C4-2B (cell line): ENCODE data around the gene C14orf93.

Source experiments
- H3K27ac ChIP-seq: fragments of 450-650 bp; 2 replicates; pipeline ENCODE4 v1.5.1; 2017
- CTCF ChIP-seq: fragments of 450-650 bp; conservative IDR thresholded peaks from 2 replicates; pipeline ENCODE4 v1.5.1; 2017; ENCODE audit warnings: mild to moderate bottlenecking
- ZFX ChIP-seq: fragments of 450-650 bp; IDR thresholded peaks from 2 replicates; pipeline ENCODE4 v1.6.1; 2017

C14orf93 gene

DNA sequence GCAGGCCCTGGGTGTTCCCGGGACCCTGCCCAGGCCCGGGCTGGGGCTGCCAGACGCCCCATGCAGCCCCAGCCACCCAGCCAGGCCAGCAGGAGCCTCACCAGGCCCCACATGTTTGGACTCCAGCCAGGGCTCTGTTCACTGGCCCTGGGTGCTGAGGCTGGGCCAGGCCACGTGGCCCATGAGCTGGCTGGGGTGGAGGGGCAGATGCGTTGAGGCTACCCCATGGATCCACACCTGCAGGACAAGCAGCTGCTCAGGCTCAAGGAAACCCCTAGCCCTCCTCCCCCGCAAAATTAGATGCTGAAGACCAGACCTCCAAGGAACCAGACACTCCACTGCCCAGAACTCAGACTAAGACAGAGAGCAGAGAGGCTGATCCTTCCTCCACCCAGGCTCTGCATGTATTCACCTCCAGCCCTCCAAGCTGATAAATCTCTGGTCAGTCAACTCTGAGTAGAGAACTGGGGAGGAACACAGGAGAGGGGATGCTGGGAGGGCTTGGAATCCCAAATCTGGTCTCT, 45.7 kb upstream of the C14orf93 start:
- no peak overlapping the region for H3K27ac ChIP-seq
- TF ChIP-seq ZFX (no peak), CTCF (no peak)

- no peak overlapping the region for H3K27ac ChIP-seq
Measured at GRCh38 chr14:23055147-23055550, 45.2 kb upstream of the C14orf93 start.

DNA sequence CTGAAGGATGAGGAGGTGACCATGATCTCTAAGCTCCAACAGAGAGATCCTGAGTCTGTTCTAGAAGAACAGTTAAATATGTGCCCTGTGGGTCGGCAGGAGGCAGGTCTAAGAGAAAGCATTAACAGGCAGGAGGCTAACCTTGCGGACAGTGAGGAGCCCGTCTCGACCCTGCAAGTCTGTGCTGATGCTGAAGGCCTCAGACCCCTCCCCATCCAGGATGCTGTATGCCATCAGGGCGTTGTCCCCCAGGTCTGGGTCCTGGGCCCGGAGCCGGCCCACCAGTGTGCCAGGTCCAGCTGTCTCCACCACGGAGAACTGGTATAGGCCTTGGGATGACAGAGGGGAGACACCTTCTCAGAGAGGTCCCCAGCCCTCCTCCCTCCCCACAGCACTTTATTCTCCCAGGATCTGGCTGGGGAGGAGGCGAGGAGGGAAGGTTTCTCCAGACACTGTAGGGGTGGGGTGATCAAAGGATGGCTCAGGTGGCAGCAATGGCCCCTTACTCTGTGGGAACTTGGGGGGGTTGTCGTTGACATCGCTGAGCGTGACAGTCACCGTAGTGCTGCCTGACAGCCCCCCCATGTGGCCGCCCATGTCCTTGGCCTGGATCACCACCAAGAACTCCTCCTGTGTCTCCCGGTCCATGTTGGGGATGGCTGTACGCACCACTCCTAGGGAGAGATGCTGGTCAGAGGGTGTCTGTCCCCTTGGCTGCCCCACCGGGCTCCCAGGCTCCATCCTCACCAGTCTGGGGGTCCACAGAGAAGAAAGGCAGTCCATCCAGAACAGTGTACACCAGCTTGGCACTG, 44.3 kb upstream of the C14orf93 start:
- TF ChIP-seq CTCF (no peak; the same call in 1 of the 2 replicates), ZFX (no peak)
- no peak overlapping the region for H3K27ac ChIP-seq

More at GRCh38 chr14:23055147-23055550, 45.2 kb upstream of the C14orf93 start:
- TF ChIP-seq CTCF (no peak), ZFX (no peak)

GRCh38 chr14:23053426-23053825, 43.5 kb upstream of the C14orf93 start:
- H3K27ac ChIP-seq, result no peak overlapping the region
- TF ChIP-seq CTCF (no peak), ZFX (no peak)

GRCh38 chr14:23052671-23053070, 42.7 kb upstream of the C14orf93 start:
- H3K27ac ChIP-seq, result no peak overlapping the region
- TF ChIP-seq ZFX (no peak), CTCF (no peak)

DNA sequence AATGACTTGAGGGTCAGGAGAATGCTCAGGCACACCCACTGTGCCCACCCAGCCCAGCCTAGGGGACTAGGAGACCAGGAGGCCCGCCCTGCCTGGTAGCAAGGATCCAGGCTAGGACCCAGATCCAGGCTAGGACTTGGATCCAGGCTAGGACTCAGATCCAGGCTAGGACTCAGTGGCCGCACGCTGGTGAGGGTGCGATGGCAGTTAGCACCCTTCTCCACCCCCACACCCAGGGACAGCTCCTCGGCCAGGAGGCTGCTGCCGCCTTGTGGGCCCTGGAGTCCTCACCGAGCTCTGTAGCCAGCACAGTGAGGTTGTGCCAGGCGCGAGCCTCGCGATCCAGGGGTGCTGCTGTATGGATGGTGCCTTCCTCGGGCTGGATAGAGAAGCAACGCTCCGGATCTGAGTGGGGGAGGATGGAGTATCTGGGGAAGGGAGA, 42.3 kb upstream of the C14orf93 start:
- no peak overlapping the region for H3K27ac ChIP-seq
- TF ChIP-seq CTCF (no peak), ZFX (no peak)

DNA sequence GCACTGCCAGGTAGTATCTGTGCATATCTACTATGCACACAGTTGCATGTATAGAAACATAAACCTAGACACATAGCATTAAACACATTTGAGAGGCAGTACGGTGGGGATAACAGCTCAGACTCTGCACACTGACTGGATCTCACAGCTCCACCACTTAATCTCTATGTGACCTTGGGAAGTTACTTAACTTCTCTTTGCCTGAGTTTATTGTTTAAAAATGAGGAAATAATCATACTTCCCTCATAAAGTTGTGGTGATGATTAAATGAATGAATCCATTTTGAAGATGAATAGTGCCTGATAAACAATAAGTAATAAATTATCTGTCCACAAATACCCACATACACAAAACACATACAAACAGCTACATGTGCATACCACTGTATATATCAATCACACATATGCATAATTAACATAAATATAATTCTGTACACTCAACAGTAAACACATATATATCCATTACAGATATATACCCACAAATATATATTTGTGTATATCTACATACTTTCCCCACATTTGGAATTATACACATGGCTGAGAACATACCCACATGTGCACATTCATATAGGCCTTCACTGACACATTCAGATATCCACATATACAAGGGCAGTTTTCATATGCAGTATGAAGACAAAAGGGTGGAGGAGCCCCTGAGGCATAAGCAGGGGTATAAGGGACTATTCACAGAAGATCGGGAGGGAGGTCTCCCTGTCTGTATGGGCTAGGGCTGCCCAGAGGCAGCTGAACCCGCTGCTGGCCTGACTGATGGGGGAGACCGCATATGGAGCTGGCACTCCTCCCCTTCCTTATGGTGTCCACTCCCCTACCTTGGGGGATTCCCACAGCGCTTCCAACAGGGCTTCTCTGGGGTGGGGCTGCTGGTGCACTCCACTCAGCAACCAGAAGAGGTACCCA, 41.5 kb upstream of the C14orf93 start:
- TF ChIP-seq CTCF (no peak), ZFX (no peak)
- H3K27ac ChIP-seq, result no peak overlapping the region
